Measurements from ENCODE around the gene SLC25A21. TPM values are rescaled to one million over a fixed set of nuclear protein-coding genes. Genes with fewer than 3 reads are reported as not detected.

The SLC25A21 gene
- total RNA-seq, 1 donor from 2014 or later, result 2.3 TPM

- no peak overlapping the region for H3K27ac Mint-ChIP-seq
- no peak for TF ChIP-seq CTCF (IDR thresholded peaks at IDR 0.05; ENCODE audit: unreplicated experiment)
- no peak overlapping the region for H3K4me3 Mint-ChIP-seq
These were observed 416.2 kb downstream of the SLC25A21 start for GRCh38 chr14:36756226-36756625.

GRCh38 chr14:36755756-36756155 lies 416.6 kb downstream of the SLC25A21 start:
- peaks cover 3% of the 10 kb centered on the region for H3K4me1 Mint-ChIP-seq
- H3K36me3 Mint-ChIP-seq, result no peaks in the 10 kb centered on the region
- H3K9me3 Mint-ChIP-seq, result peaks cover 11% of the 10 kb centered on the region
- no peak overlapping the region for H3K27ac Mint-ChIP-seq
- no peaks in the 10 kb centered on the region for H3K27me3 Mint-ChIP-seq (ENCODE audit: low read depth)
- no peak for DNase-seq (ENCODE audit: low spot score in 2 of 2, unreplicated experiment in 2 of 2)
- no peak overlapping the region for H3K4me3 Mint-ChIP-seq
- no peak for TF ChIP-seq CTCF (IDR thresholded peaks at IDR 0.05; ENCODE audit: unreplicated experiment)

More at GRCh38 chr14:36756226-36756625, 416.2 kb downstream of the SLC25A21 start:
- Mint-ChIP-seq H3K9me3 (peaks cover 11% of the 10 kb centered on the region), H3K4me1 (peaks cover 3% of the 10 kb centered on the region), H3K36me3 (no peaks in the 10 kb centered on the region), H3K27me3 (ENCODE audit: low read depth) (no peaks in the 10 kb centered on the region)
- no peak for DNase-seq (ENCODE audit: low spot score in 2 of 2, unreplicated experiment in 2 of 2)

GRCh38 chr14:36751920-36752319 lies 420.5 kb downstream of the SLC25A21 start:
- DNase-seq (ENCODE audit: low spot score in 2 of 2, unreplicated experiment in 2 of 2), result no peak
- peaks cover 3% of the 10 kb centered on the region for H3K4me1 Mint-ChIP-seq
- TF ChIP-seq CTCF (IDR thresholded peaks at IDR 0.05; ENCODE audit: unreplicated experiment), result no peak
- no peak overlapping the region for H3K27ac Mint-ChIP-seq
- no peak overlapping the region for H3K4me3 Mint-ChIP-seq
- no peaks in the 10 kb centered on the region for H3K36me3 Mint-ChIP-seq
- H3K9me3 Mint-ChIP-seq, result peaks cover 11% of the 10 kb centered on the region
- H3K27me3 Mint-ChIP-seq (ENCODE audit: low read depth), result peaks cover 4% of the 10 kb centered on the region

GRCh38 chr14:36751106-36751505 lies 421.3 kb downstream of the SLC25A21 start:
- DNase-seq (ENCODE audit: low spot score in 2 of 2, unreplicated experiment in 2 of 2), result no peak
- TF ChIP-seq CTCF (IDR thresholded peaks at IDR 0.05; ENCODE audit: unreplicated experiment), result no peak
- H3K9me3 Mint-ChIP-seq, result peaks cover 12% of the 10 kb centered on the region
- no peak overlapping the region for H3K4me3 Mint-ChIP-seq
- no peak overlapping the region for H3K27ac Mint-ChIP-seq
- H3K27me3 Mint-ChIP-seq (ENCODE audit: low read depth), result peaks cover 4% of the 10 kb centered on the region
- peaks cover 3% of the 10 kb centered on the region for H3K4me1 Mint-ChIP-seq
- no peaks in the 10 kb centered on the region for H3K36me3 Mint-ChIP-seq

GRCh38 chr14:36750244-36750643 lies 422.2 kb downstream of the SLC25A21 start:
- H3K27ac Mint-ChIP-seq, result no peak overlapping the region
- no peak for DNase-seq (ENCODE audit: low spot score in 2 of 2, unreplicated experiment in 2 of 2)
- H3K4me3 Mint-ChIP-seq, result no peak overlapping the region
- H3K9me3 Mint-ChIP-seq, result peaks cover 18% of the 10 kb centered on the region
- H3K36me3 Mint-ChIP-seq, result no peaks in the 10 kb centered on the region
- peaks cover 4% of the 10 kb centered on the region for H3K27me3 Mint-ChIP-seq (ENCODE audit: low read depth)
- no peak for TF ChIP-seq CTCF (IDR thresholded peaks at IDR 0.05; ENCODE audit: unreplicated experiment)
- peaks cover 3% of the 10 kb centered on the region for H3K4me1 Mint-ChIP-seq
